Muscle layer of colon (tissue), 2 donors: Measurements from ENCODE around the gene RGS6.

ENCODE experiments used
- H3K27ac ChIP-seq: one replicate; pipeline ENCODE4 v1.7.0; 2013; ENCODE audit warnings: low read depth, mild to moderate bottlenecking, low read length, moderate library complexity
- H3K27me3 ChIP-seq, 2 donors: one replicate each; pipeline ENCODE4 v1.7.0; 2013; ENCODE audit warnings: low read length in 2 of 2, mild to moderate bottlenecking in 2 of 2; ENCODE audit not compliant: insufficient read depth in 2 of 2, control insufficient read depth in 1 of 2
- H3K36me3 ChIP-seq: one replicate; pipeline ENCODE4 v1.7.0; 2013; ENCODE audit warnings: mild to moderate bottlenecking, low read length; ENCODE audit not compliant: insufficient read depth
- H3K4me1 ChIP-seq: one replicate; pipeline ENCODE4 v1.7.0; 2013; ENCODE audit warnings: mild to moderate bottlenecking, low read length; ENCODE audit not compliant: insufficient read depth
- H3K4me3 ChIP-seq, 2 donors: one replicate each; pipeline ENCODE4 v1.7.0; 2013; ENCODE audit warnings: low read length in 2 of 2, low read depth in 1 of 2, mild to moderate bottlenecking in 1 of 2, moderate library complexity in 1 of 2
- H3K9ac ChIP-seq: one replicate; pipeline ENCODE4 v1.7.0; 2013; ENCODE audit warnings: low read length
- H3K9me3 ChIP-seq: one replicate; pipeline ENCODE4 v1.7.0; 2013; ENCODE audit warnings: mild to moderate bottlenecking, low read length
- donor health status: abdominal sarcoma.
- donor health status: Adenocarcinoma of cecum.

RGS6 gene

DNA sequence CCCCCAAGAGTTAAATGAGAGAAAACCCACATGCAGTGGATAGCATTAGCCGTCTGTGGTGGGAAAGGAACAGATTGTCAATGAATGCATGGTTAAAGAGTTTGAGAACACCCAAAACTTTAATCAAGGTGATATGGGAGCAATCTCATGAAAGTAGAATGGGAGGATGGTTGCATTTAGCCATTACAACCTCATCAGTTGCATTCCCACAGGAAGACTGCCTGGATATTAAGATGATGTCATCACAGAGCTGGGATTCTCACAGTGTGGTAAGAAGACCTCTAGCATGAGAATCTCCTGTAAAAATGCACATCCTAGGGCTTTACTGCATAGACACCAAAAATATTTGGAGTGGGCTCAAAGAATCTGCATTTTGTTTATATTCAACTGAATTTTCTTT, 284.9 kb downstream of the RGS6 start:
- Histone ChIP-seq H3K9me3 (no peaks in the 10 kb centered on the region), H3K4me1 (no peaks in the 10 kb centered on the region), H3K27me3 (no peaks in the 10 kb centered on the region), H3K4me3 (no peak overlapping the region), H3K9ac (no peak overlapping the region), H3K36me3 (no peaks in the 10 kb centered on the region), H3K27ac (no peak overlapping the region)

- Histone ChIP-seq H3K27me3 (no peaks in the 10 kb centered on the region), H3K36me3 (no peaks in the 10 kb centered on the region)
Measured at GRCh38 chr14:72222046-72222445, 289.8 kb downstream of the RGS6 start.

GRCh38 chr14:72236629-72237028, 304.4 kb downstream of the RGS6 start:
- Histone ChIP-seq H3K4me1 (no peaks in the 10 kb centered on the region), H3K27ac (no peak overlapping the region), H3K4me3 (no peak overlapping the region), H3K27me3 (no peaks in the 10 kb centered on the region), H3K9me3 (no peaks in the 10 kb centered on the region), H3K9ac (no peak overlapping the region), H3K36me3 (no peaks in the 10 kb centered on the region)

More at GRCh38 chr14:72222046-72222445, 289.8 kb downstream of the RGS6 start:
- Histone ChIP-seq H3K9me3 (no peaks in the 10 kb centered on the region), H3K4me3 (no peak overlapping the region), H3K9ac (no peak overlapping the region), H3K27ac (no peak overlapping the region), H3K4me1 (no peaks in the 10 kb centered on the region)

- Histone ChIP-seq H3K9ac (no peak overlapping the region), H3K27me3 (no peaks in the 10 kb centered on the region), H3K27ac (no peak overlapping the region), H3K36me3 (no peaks in the 10 kb centered on the region), H3K4me1 (no peaks in the 10 kb centered on the region), H3K9me3 (no peaks in the 10 kb centered on the region), H3K4me3 (no peak overlapping the region)
Measured at GRCh38 chr14:72237722-72238666, 305.8 kb downstream of the RGS6 start.

- Histone ChIP-seq H3K9me3 (no peaks in the 10 kb centered on the region), H3K4me1 (peaks cover 8% of the 10 kb centered on the region), H3K4me3 (no peak overlapping the region), H3K27ac (no peak overlapping the region), H3K9ac (no peak overlapping the region), H3K27me3 (no peaks in the 10 kb centered on the region), H3K36me3 (no peaks in the 10 kb centered on the region)
Measured at GRCh38 chr14:72243309-72244293, 311.4 kb downstream of the RGS6 start.

DNA sequence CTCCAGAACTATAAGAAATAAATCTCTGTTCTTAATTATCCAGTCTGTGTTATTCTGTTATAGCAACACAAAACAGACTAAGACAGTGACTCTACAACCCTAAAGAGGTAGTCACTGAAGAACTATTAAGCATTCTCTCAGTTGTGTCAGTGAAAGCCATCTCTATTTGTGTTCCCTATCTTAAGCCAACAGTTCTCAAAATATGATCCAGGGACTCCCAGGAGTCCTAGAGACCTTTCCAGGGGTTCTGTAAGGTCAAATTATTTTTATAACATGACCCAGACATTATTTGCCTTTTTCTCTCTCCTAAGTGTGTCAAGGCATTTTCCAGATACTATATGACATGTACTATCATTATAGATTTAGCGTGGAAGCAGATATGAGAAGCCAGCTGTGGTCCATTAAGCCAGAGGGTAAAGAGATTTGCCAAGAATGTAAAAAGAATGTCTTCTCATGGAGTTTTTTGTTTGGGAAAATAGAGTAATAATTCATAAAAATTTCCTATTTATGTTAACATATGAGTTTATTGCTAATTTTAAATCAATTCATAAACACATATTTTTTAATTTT, 315.8 kb downstream of the RGS6 start:
- Histone ChIP-seq H3K4me3 (no peak overlapping the region), H3K9me3 (no peaks in the 10 kb centered on the region), H3K9ac (no peak overlapping the region), H3K4me1 (peaks cover 8% of the 10 kb centered on the region), H3K27me3 (no peaks in the 10 kb centered on the region), H3K27ac (no peak overlapping the region), H3K36me3 (no peaks in the 10 kb centered on the region)

DNA sequence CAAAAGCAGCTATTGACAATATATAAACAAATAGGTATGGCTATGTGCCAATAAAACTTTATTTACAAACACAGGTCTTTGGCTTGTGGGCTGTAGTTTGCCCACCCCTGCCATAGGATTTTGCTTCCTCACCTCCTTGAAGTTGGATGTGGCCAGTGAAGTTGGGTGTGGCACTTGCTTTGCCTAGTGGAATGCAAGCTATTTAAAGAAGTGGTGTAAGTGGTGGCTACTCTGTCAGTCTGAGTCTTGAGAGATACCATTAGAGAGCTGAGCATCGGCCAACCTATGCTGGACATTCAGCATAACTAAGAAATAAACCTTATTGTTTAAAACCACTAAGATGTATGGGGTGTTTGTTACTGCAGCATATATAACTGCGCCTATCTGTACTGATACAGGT, 321.3 kb downstream of the RGS6 start:
- no peaks in the 10 kb centered on the region for H3K36me3 ChIP-seq
- H3K27me3 ChIP-seq, result no peaks in the 10 kb centered on the region
- H3K27ac ChIP-seq, result no peak overlapping the region
- H3K9me3 ChIP-seq, result no peaks in the 10 kb centered on the region
- no peak overlapping the region for H3K4me3 ChIP-seq
- no peaks in the 10 kb centered on the region for H3K4me1 ChIP-seq
- no peak overlapping the region for H3K9ac ChIP-seq

GRCh38 chr14:72254202-72254936, 322.1 kb downstream of the RGS6 start:
- Histone ChIP-seq H3K4me1 (no peaks in the 10 kb centered on the region), H3K36me3 (no peaks in the 10 kb centered on the region), H3K4me3 (no peak overlapping the region)

DNA sequence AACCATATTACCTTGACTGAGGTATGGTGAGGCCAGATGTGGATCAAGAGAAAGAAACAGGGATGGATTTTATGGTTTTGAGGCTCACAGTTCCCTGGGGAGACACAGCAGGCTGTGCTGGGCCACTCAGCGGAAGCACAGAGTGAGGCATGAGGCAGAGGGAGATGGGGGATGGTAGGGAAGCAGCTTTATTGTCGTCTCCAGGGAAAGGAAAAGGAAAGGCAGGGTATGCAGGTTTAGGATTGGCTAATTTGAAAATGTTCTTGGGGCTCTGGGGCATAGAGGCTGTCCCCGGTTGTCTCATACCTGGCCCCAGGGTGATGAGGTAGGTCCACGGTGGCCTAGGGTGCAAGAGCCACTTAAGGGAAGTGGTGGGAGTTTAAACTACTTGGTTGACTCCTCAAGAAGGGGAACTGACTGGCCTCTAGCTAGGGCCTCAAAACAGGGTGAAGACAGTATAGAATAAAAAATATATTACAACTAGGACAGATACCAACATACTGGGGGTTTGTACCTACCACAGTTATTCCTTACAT, 322.8 kb downstream of the RGS6 start:
- H3K9ac ChIP-seq, result no peak overlapping the region
- no peaks in the 10 kb centered on the region for H3K4me1 ChIP-seq
- no peak overlapping the region for H3K4me3 ChIP-seq
- H3K9me3 ChIP-seq, result no peaks in the 10 kb centered on the region
- no peaks in the 10 kb centered on the region for H3K36me3 ChIP-seq
- no peak overlapping the region for H3K27ac ChIP-seq
- no peaks in the 10 kb centered on the region for H3K27me3 ChIP-seq

More at GRCh38 chr14:72254202-72254936, 322.1 kb downstream of the RGS6 start:
- Histone ChIP-seq H3K9ac (no peak overlapping the region), H3K27ac (no peak overlapping the region), H3K9me3 (no peaks in the 10 kb centered on the region), H3K27me3 (no peaks in the 10 kb centered on the region)

- H3K9ac ChIP-seq, result no peak overlapping the region
- H3K36me3 ChIP-seq, result no peaks in the 10 kb centered on the region
- no peak overlapping the region for H3K27ac ChIP-seq
- no peak overlapping the region for H3K4me3 ChIP-seq
- no peaks in the 10 kb centered on the region for H3K27me3 ChIP-seq
- H3K9me3 ChIP-seq, result no peaks in the 10 kb centered on the region
- H3K4me1 ChIP-seq, result no peaks in the 10 kb centered on the region
Measured at GRCh38 chr14:72256055-72256454, 323.8 kb downstream of the RGS6 start.
